ENCODE measurements around the gene MDM2.

DNA sequence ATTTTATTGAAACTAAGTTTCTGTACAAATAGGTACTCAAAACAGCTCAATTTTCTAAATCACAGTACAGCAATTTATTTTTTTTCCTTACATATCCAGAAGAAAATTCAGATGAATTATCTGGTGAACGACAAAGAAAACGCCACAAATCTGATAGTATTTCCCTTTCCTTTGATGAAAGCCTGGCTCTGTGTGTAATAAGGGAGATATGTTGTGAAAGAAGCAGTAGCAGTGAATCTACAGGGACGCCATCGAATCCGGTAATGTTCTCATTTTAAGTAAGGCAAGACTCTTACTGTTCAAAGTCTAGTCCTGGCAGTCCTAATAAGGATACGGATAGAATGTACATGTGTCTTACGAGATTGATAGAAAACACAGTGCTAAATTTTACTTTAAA is 20.7 kb downstream of the MDM2 start:
- TF ChIP-seq EZH2 (IDR thresholded peaks at IDR 0.05; ENCODE audit: insufficient read depth, poor library complexity, severe bottlenecking) (no peak), EZH2phosphoT487 (IDR thresholded peaks at IDR 0.05; ENCODE audit: insufficient read depth, low read depth) (no peak)
